NCI-H1417 treated with DMSO at 0.1 percent for 48 hours (cell line): Measurements from ENCODE around the gene PRR15.
"Not testable (repeated sequence)": the region's sequence is repeated elsewhere in the genome, so short reads cannot be mapped to it uniquely, and the experiment has no call there.

Experiments used
- DNase-seq: peaks from one replicate; lab custom pipeline; 2025; lab: John Stamatoyannopoulos, UW

The PRR15 gene

GRCh38 chr7:29563590-29564495 lies at the start of gene PRR15:
Gene PRR15, plus strand, starts transcription at chr7:29563835. Its CDS starts 2,495 bp downstream, at chr7:29566330.
- DNase-seq, result no peak

- DNase-seq, result no peak
Observed at GRCh38 chr7:29516491-29516890, 47.1 kb upstream of the PRR15 start.

GRCh38 chr7:29518616-29519015 lies 45.0 kb upstream of the PRR15 start:
- DNase-seq, result no peak

- DNase-seq, result no peak
Observed at GRCh38 chr7:29523728-29524127, 39.9 kb upstream of the PRR15 start.

- DNase-seq, result no peak
Observed at GRCh38 chr7:29527505-29528108, 36.0 kb upstream of the PRR15 start.

- DNase-seq, result not testable (repeated sequence)
Observed at GRCh38 chr7:29528526-29528925, 35.1 kb upstream of the PRR15 start.

- DNase-seq, result no peak
Observed at GRCh38 chr7:29538389-29538788, 25.2 kb upstream of the PRR15 start.

GRCh38 chr7:29539471-29539870 lies 24.2 kb upstream of the PRR15 start:
- no peak for DNase-seq

GRCh38 chr7:29547421-29547820 lies 16.2 kb upstream of the PRR15 start:
- no peak for DNase-seq

GRCh38 chr7:29548823-29549222 lies 14.8 kb upstream of the PRR15 start:
- no peak for DNase-seq

- no peak for DNase-seq
Observed at GRCh38 chr7:29552392-29552791, 11.2 kb upstream of the PRR15 start.

- DNase-seq, result no peak
Observed at GRCh38 chr7:29555061-29555460, 8.6 kb upstream of the PRR15 start.

- DNase-seq, result no peak
Observed at GRCh38 chr7:29556405-29557195, 7.0 kb upstream of the PRR15 start.

GRCh38 chr7:29557954-29558353 lies 5.7 kb upstream of the PRR15 start:
- DNase-seq, result no peak

- no peak for DNase-seq
Observed at GRCh38 chr7:29561271-29561670, 2.4 kb upstream of the PRR15 start.

- DNase-seq, result no peak
Observed at GRCh38 chr7:29562307-29562706, 1.3 kb upstream of the PRR15 start.

- no peak for DNase-seq
Observed at GRCh38 chr7:29564496-29565223, 1.0 kb downstream of the PRR15 start.

GRCh38 chr7:29565224-29565630 lies 1.6 kb downstream of the PRR15 start:
- DNase-seq, result no peak

- DNase-seq, result no peak
Observed at GRCh38 chr7:29565634-29565981, 2.0 kb downstream of the PRR15 start.

GRCh38 chr7:29565982-29566746 lies 2.5 kb downstream of the PRR15 start:
- DNase-seq, result no peak

GRCh38 chr7:29567174-29567573 lies 3.5 kb downstream of the PRR15 start:
- DNase-seq, result no peak
